ENCODE measurements around the gene F8. TPM values are rescaled to one million over a fixed set of nuclear protein-coding genes. Genes with fewer than 3 reads are reported as not detected.

Gene F8
- total RNA-seq, 4 donors from 2014 or later: 1.2 to 7.4 (median 4.3) TPM

- no peak for DNase-seq
- Histone ChIP-seq H3K27ac (peak within 1 kb of the TSS; percentile 46 to 82 (median 72)), H3K4me3 (peak within 1 kb of the TSS; percentile 62 to 76 (median 64)), H3K27me3 (no peaks in the 10 kb centered on the region), H3K9me3 (no peaks in the 10 kb centered on the region), H3K36me3 (no peaks in the 10 kb centered on the region), H3K4me1 (peaks cover 0 to 27% (median 0%) of the 10 kb centered on the region in 3 donors)
- WGBS, 2 donors: 57% methylated on average over 14 of the region's 65 CpGs; no CpG with 5 or more reads in 1 of the 2 donors
- intact Hi-C loops (cut with DNase I): no loop called here
- TF ChIP-seq, protein P1, sequence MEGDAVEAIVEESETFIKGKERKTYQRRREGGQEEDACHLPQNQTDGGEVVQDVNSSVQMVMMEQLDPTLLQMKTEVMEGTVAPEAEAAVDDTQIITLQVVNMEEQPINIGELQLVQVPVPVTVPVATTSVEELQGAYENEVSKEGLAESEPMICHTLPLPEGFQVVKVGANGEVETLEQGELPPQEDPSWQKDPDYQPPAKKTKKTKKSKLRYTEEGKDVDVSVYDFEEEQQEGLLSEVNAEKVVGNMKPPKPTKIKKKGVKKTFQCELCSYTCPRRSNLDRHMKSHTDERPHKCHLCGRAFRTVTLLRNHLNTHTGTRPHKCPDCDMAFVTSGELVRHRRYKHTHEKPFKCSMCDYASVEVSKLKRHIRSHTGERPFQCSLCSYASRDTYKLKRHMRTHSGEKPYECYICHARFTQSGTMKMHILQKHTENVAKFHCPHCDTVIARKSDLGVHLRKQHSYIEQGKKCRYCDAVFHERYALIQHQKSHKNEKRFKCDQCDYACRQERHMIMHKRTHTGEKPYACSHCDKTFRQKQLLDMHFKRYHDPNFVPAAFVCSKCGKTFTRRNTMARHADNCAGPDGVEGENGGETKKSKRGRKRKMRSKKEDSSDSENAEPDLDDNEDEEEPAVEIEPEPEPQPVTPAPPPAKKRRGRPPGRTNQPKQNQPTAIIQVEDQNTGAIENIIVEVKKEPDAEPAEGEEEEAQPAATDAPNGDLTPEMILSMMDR (IDR thresholded peaks at IDR 0.05): no peak
- peak in 2 of 4 donors; percentile 24 to 34 for TF ChIP-seq POLR2A (IDR thresholded peaks at IDR 0.05)
Observed at GRCh38 chrX:154804957-154805695, 217.4 kb downstream of the F8 start, which contains the start of gene MPP1. MPP1 (minus strand) TSS chrX:154805485; CDS start chrX:154805373, 112 bp downstream.

- Histone ChIP-seq H3K36me3 (no peaks in the 10 kb centered on the region), H3K27me3 (no peaks in the 10 kb centered on the region), H3K4me1 (peaks cover 1 to 34% (median 6%) of the 10 kb centered on the region in 3 donors), H3K9me3 (no peaks in the 10 kb centered on the region), H3K27ac (peak overlapping the region; percentile 46 to 82 (median 72)), H3K4me3 (peak overlapping the region; percentile 62 to 76 (median 64))
- TF ChIP-seq, protein P1 (IDR thresholded peaks at IDR 0.05): no peak
- TF ChIP-seq POLR2A (IDR thresholded peaks at IDR 0.05): no peak
- WGBS, 2 donors: 57 to 60% methylated on average over 2 to 7 of the region's 7 CpGs
- DNase-seq: no peak
- intact Hi-C loops (cut with DNase I): no loop called here
Observed at GRCh38 chrX:154804261-154804956, 218.1 kb downstream of the F8 start.

GRCh38 chrX:154802947-154803346, 219.6 kb downstream of the F8 start:
- H3K4me3 ChIP-seq: no peak overlapping the region
- peak overlapping the region in 1 of 4 donors; percentile 8 for H3K27ac ChIP-seq

DNA sequence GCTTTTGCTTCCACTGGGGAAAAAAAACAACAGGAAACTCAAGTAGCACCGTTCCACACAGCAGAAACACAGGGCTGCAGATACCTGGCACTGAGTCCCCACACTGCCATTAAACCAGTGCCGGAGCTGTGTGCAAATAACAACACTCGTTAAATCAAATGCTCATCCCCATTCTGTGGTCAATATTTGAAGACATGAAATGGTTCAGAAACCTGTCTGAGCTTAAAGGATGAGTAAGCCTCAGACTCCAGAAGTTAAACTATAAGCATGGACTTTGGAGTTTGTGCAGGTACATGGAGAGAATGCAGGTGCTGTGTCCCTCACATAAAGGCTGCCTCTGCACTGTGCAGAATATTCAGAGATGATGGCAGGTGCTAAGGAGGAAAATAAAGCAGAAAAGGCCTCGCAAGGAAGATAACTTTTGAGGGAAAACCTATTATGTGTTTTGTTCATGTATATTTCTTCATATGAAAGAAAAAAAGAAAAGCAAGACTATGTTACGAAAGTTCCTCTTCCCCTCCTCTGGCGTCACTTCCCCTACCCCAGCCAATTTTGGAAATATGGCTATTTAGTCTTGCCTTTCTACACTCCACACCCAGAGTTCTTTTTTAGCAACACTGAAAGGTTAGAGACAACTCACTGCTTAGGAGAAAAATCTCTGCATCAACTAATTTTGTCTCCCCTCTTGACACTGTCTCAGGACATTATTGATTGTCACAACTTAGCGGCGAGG, 221.9 kb downstream of the F8 start:
- Histone ChIP-seq H3K4me3 (no peak overlapping the region), H3K27ac (peak overlapping the region in 1 of 4 donors; percentile 59), H3K36me3 (no peaks in the 10 kb centered on the region), H3K27me3 (no peaks in the 10 kb centered on the region), H3K4me1 (peaks cover 4 to 36% (median 6%) of the 10 kb centered on the region in 3 donors), H3K9me3 (no peaks in the 10 kb centered on the region)
- DNase-seq: no peak
- no peak for TF ChIP-seq POLR2A (IDR thresholded peaks at IDR 0.05)
- TF ChIP-seq, protein P1 (IDR thresholded peaks at IDR 0.05): no peak
- intact Hi-C loops (cut with DNase I): no loop called here
- WGBS, 2 donors: 63 to 83% methylated on average over 4 to 7 of the region's 8 CpGs

More at GRCh38 chrX:154802947-154803346, 219.6 kb downstream of the F8 start:
- intact Hi-C loops (cut with DNase I): no loop called here
- WGBS, 2 donors: 64% methylated on average over 2 of the region's 2 CpGs
- H3K4me1 ChIP-seq: peaks cover 4 to 41% (median 6%) of the 10 kb centered on the region in 3 donors
- no peaks in the 10 kb centered on the region for H3K27me3 ChIP-seq
- no peak for TF ChIP-seq POLR2A (IDR thresholded peaks at IDR 0.05)
- TF ChIP-seq, protein P1 (IDR thresholded peaks at IDR 0.05): no peak
- no peaks in the 10 kb centered on the region for H3K9me3 ChIP-seq
- no peaks in the 10 kb centered on the region for H3K36me3 ChIP-seq
- no peak for DNase-seq
